B cell (primary cell): ENCODE results near the gene MRGPRG. TPM values are rescaled to one million over a fixed set of nuclear protein-coding genes. Genes with fewer than 3 reads are reported as not detected.
"Not testable (repeated sequence)": the region's sequence is repeated elsewhere in the genome, so short reads cannot be mapped to it uniquely, and the experiment has no call there.

Source experiments
- ATAC-seq: fragments of 200-7000 bp; cut with Tn5 transposase; one replicate; pipeline ENCODE4 v1.10.0; 2021; ENCODE audit warnings: low read depth, mild to moderate bottlenecking, moderate number of reproducible peaks, moderate library complexity
- CTCF ChIA-PET: fragments of 350-600 bp; sonication (Branson Sonifier 250); formaldehyde crosslinking; loops from one replicate; lab custom pipeline; 2021; ENCODE audit warnings: antibody characterized with exemption, inconsistent platforms; lab: Charles Lee
- POLR2A ChIA-PET: fragments of 350-600 bp; sonication (Branson Sonifier 250); formaldehyde crosslinking; loops from one replicate; lab custom pipeline; 2021; ENCODE audit warnings: antibody characterized with exemption; lab: Charles Lee
- DNase-seq: peaks from one replicate; pipeline ENCODE4 v3.0.0; 2013
- H2AFZ ChIP-seq: 2 replicates; pipeline ENCODE4 v1.6.1; 2012; ENCODE audit warnings: mild to moderate bottlenecking, low read depth, low read length; ENCODE audit not compliant: insufficient read depth, poor library complexity, severe bottlenecking
- H3K27ac ChIP-seq, 2 donors: 1 replicate in 1 of 2; 2 replicates in 1 of 2; pipeline ENCODE4 v1.5.1; 2012 to 2013; ENCODE audit warnings: low read length in 2 of 2, mild to moderate bottlenecking in 2 of 2, moderate library complexity in 1 of 2
- H3K27me3 ChIP-seq, 4 experiments: fragments of 200-600 bp in 1 of 4; sonication (generic) in 1 of 4; replicated peaks in 1 of 4; 1 replicate in 2 of 4; 2 replicates in 2 of 4; pipeline versions ENCODE4 v1.6.1 to v1.7.0; 2013 to 2016; ENCODE audit warnings: low read length in 3 of 4, mild to moderate bottlenecking in 2 of 4, mixed read lengths in 1 of 4, moderate library complexity in 1 of 4; ENCODE audit not compliant: insufficient read depth in 4 of 4, control insufficient read depth in 3 of 4; ENCODE audit errors: control extremely low read depth in 1 of 4
- H3K36me3 ChIP-seq, 2 experiments: replicated peaks in 1 of 2; 1 replicate in 1 of 2; 2 replicates in 1 of 2; pipeline versions ENCODE4 v1.6.1 to v1.7.1; 2013; ENCODE audit warnings: low read length in 1 of 2; ENCODE audit not compliant: insufficient read depth in 2 of 2, control insufficient read depth in 1 of 2; ENCODE audit errors: control extremely low read depth in 1 of 2, extremely low read depth in 1 of 2
- H3K4me1 ChIP-seq, 2 donors: fragments of 200-600 bp in 1 of 2; sonication (generic) in 1 of 2; 1 replicate in 1 of 2; 2 replicates in 1 of 2; pipeline versions ENCODE4 v1.5.1 to v1.6.1; 2013 to 2017; ENCODE audit warnings: low read length in 2 of 2; ENCODE audit not compliant: control insufficient read depth in 2 of 2, insufficient read depth in 2 of 2
- H3K4me2 ChIP-seq: replicated peaks from 2 replicates; pipeline ENCODE3; 2012; ENCODE audit warnings: mild to moderate bottlenecking, low read depth, low read length; ENCODE audit not compliant: poor library complexity, severe bottlenecking
- H3K4me3 ChIP-seq, 5 experiments: fragments of 200-600 bp in 1 of 5; sonication (generic) in 1 of 5; 1 replicate in 3 of 5; 2 replicates in 2 of 5; pipeline versions ENCODE4 v1.5.1 to v1.7.0; 2011 to 2016; ENCODE audit warnings: low read length in 4 of 5, mild to moderate bottlenecking in 4 of 5, low read depth in 2 of 5, control low read depth in 1 of 5, moderate library complexity in 1 of 5; ENCODE audit not compliant: insufficient read depth in 1 of 5; ENCODE audit errors: control extremely low read depth in 1 of 5, extremely low read depth in 1 of 5
- H3K79me2 ChIP-seq: fragments of 200-600 bp; sonication (generic); one replicate; pipeline ENCODE4 v1.6.0; 2016; ENCODE audit warnings: low read length; ENCODE audit not compliant: control insufficient read depth, insufficient read depth
- H3K9ac ChIP-seq: fragments of 200-600 bp; sonication (generic); 2 replicates; pipeline ENCODE4 v1.6.1; 2017; ENCODE audit warnings: mild to moderate bottlenecking, low read length, moderate library complexity
- H3K9me3 ChIP-seq, 3 donors: one replicate each; pipeline versions ENCODE4 v1.6.1 to v1.7.1; 2013; ENCODE audit warnings: low read length in 2 of 3; ENCODE audit not compliant: control insufficient read depth in 2 of 3, insufficient read depth in 1 of 3; ENCODE audit errors: control extremely low read depth in 1 of 3
- H4K20me1 ChIP-seq: 2 replicates; pipeline ENCODE4 v1.6.0; 2012; ENCODE audit warnings: mild to moderate bottlenecking, low read length; ENCODE audit not compliant: insufficient read depth, control insufficient read depth, poor library complexity, severe bottlenecking
- H3K27ac Mint-ChIP-seq: one replicate; pipeline ENCODE4 v1.8.0; 2021; ENCODE audit warnings: mixed read lengths
- H3K27me3 Mint-ChIP-seq: one replicate; pipeline ENCODE4 v1.8.0; 2021; ENCODE audit warnings: mixed read lengths
- H3K4me1 Mint-ChIP-seq: one replicate; pipeline ENCODE4 v1.8.0; 2021; ENCODE audit warnings: mixed read lengths
- H3K4me3 Mint-ChIP-seq: one replicate; pipeline ENCODE4 v1.8.0; 2021; ENCODE audit warnings: mixed read lengths
- H3K9me3 Mint-ChIP-seq: one replicate; pipeline ENCODE4 v1.8.0; 2022; ENCODE audit warnings: mixed read lengths; ENCODE audit not compliant: insufficient read depth
- CTCF ChIP-seq: fragments of 200-600 bp; IDR thresholded peaks from one replicate; pipeline ENCODE4 v1.8.0; 2022; ENCODE audit warnings: antibody characterized with exemption, mild to moderate bottlenecking
- EZH2 ChIP-seq: IDR thresholded peaks from 2 replicates; pipeline ENCODE4 v1.6.1; 2012; ENCODE audit warnings: borderline replicate concordance, low read depth, mild to moderate bottlenecking, moderate library complexity, low read length; ENCODE audit not compliant: insufficient read depth, poor library complexity, severe bottlenecking
- WGBS: methylation state at CpG from one replicate; pipeline ENCODE4 v1.1.5; 2013; ENCODE audit warnings: missing lambda C conversion rate; ENCODE audit not compliant: insufficient coverage; 5-methylcytosine and 5-hydroxymethylcytosine counted together
- intact Hi-C: fragments of 100-400 bp; cut with micrococcal nuclease; formaldehyde crosslinking; loops from one replicate; pipeline ENCODE4 v1.10.0; 2022
- polyA plus RNA-seq: library from polyadenylated mRNA; depleted of rRNA; stranded (reverse); fragments of >200 nt; gene quantifications from 2 replicates; pipeline ENCODE4 v1.2.3, GENCODE V29; 2012
- total RNA-seq, 2 donors: library from RNA; stranded (reverse); fragments of 120-200 nt in 1 of 2; gene quantifications; 1 replicate in 1 of 2; 2 replicates in 1 of 2; pipeline versions ENCODE4 v1.2.3 to v1.2.4, GENCODE V29; 2013 to 2022

Gene MRGPRG
- total and polyA plus RNA-seq, 2 donors (not counting 1 experiment from before 2014, with no cell fraction given): not detected

GRCh38 chr11:3169255-3170043, 49.2 kb downstream of the MRGPRG start:
- ATAC-seq: no peak
- Histone ChIP-seq H3K9me3 (no peaks in the 10 kb centered on the region), H3K36me3 (no peaks in the 10 kb centered on the region), H3K4me2 (no peak overlapping the region), H3K27ac (no peak overlapping the region), H4K20me1 (no peaks in the 10 kb centered on the region), H3K4me1 (peaks cover 0 to 7% of the 10 kb centered on the region in 2 donors), H3K27me3 (peaks cover 0 to 23% (median 4%) of the 10 kb centered on the region in 4 experiments), H3K9ac (no peak overlapping the region), H3K4me3 (no peak overlapping the region), H3K79me2 (no peaks in the 10 kb centered on the region), H2AFZ (no peak overlapping the region)
- Mint-ChIP-seq H3K27me3 (peaks cover 27% of the 10 kb centered on the region), H3K27ac (no peak overlapping the region), H3K4me3 (no peak overlapping the region), H3K4me1 (peaks cover 3% of the 10 kb centered on the region), H3K9me3 (no peaks in the 10 kb centered on the region)
- TF ChIP-seq CTCF (no peak), EZH2 (no peak)
- intact Hi-C loops: no loop called here
- no peak for DNase-seq
- CTCF ChIA-PET: no interaction called here
- whole genome bisulfite sequencing: 12% methylated on average over 29 of the region's 31 CpGs
- POLR2A ChIA-PET: no interaction called here

GRCh38 chr11:3168742-3169254, 49.8 kb downstream of the MRGPRG start:
- H3K9ac ChIP-seq, H3K4me3 ChIP-seq: not testable (repeated sequence)

More at GRCh38 chr11:3168742-3169254, 49.8 kb downstream of the MRGPRG start:
- H3K4me3 Mint-ChIP-seq, H3K36me3 ChIP-seq, H3K27ac Mint-ChIP-seq, H3K9me3 Mint-ChIP-seq, H4K20me1 ChIP-seq, H3K4me1 ChIP-seq, POLR2A ChIA-PET, H3K9me3 ChIP-seq, H3K27ac ChIP-seq, DNase-seq, H3K4me2 ChIP-seq, intact Hi-C loops, H3K79me2 ChIP-seq, ATAC-seq, CTCF ChIA-PET, H2AFZ ChIP-seq, H3K4me1 Mint-ChIP-seq: not testable (repeated sequence)
- peaks cover 0 to 29% (median 7%) of the 10 kb centered on the region in 4 experiments for H3K27me3 ChIP-seq
- 67% methylated on average over 12 of the region's 17 CpGs for WGBS
- peaks cover 30% of the 10 kb centered on the region for H3K27me3 Mint-ChIP-seq

Other genes with a start within 250 kb of the MRGPRG start
- gene NAP1L4, start 226.5 kb downstream of the MRGPRG start, total RNA-seq: 133 and 159 TPM in 2 replicates
- 62.1 and 83.6 TPM in 2 replicates for gene NAP1L4, start 226.5 kb downstream of the MRGPRG start, polyA plus RNA-seq
- gene CARS1, start 161.4 kb downstream of the MRGPRG start, total RNA-seq: 49.5 and 56.7 TPM in 2 replicates
- gene CARS1, start 161.4 kb downstream of the MRGPRG start, polyA plus RNA-seq: 31.3 and 48.7 TPM in 2 replicates
- gene OSBPL5, start 53.5 kb downstream of the MRGPRG start, total RNA-seq: 0.15 and 0.56 TPM in 2 replicates
- 1.2 TPM in 2 replicates for gene OSBPL5, start 53.5 kb downstream of the MRGPRG start, polyA plus RNA-seq
- not detected in 2 replicates for gene MRGPRE, start 13.6 kb upstream of the MRGPRG start, total RNA-seq
- gene MRGPRE, start 13.6 kb upstream of the MRGPRG start, polyA plus RNA-seq: not detected in 2 replicates
- gene ZNF195, start 160.3 kb upstream of the MRGPRG start, total RNA-seq: 46.0 and 47.3 TPM in 2 replicates
- 21.3 and 31.8 TPM in 2 replicates for gene ZNF195, start 160.3 kb upstream of the MRGPRG start, polyA plus RNA-seq